SK-N-SH (cell line): ENCODE data around the gene PLEKHB1. TPM values are rescaled to one million over a fixed set of nuclear protein-coding genes. Genes with fewer than 3 reads are reported as not detected.
A peak's percentile ranks its signal among the peaks of the same experiment; 100 is the strongest.

Experiments used
- CTCF ChIA-PET: fragments of 300-600, 350-600 bp; formaldehyde crosslinking; extraction: SDS; loops from one replicate; lab custom pipeline; 2021; lab: Yijun Ruan, JAX
- POLR2A ChIA-PET: fragments of 350-600 bp; sonication (Branson Sonifier 250); formaldehyde crosslinking; extraction: SDS; loops from one replicate; lab custom pipeline; 2020; ENCODE audit warnings: antibody characterized with exemption, inconsistent platforms; lab: Yijun Ruan, JAX
- DNase-seq: peaks from one replicate; pipeline ENCODE4 v3.0.0; 2012
- H2AFZ ChIP-seq: fragments of 200-600 bp; sonication (generic); 2 replicates; pipeline ENCODE4 v1.8.1; 2016; ENCODE audit warnings: antibody characterized with exemption, mild to moderate bottlenecking, low read depth
- H3F3A ChIP-seq: fragments of 200-600 bp; sonication (generic); replicated peaks from 2 replicates; pipeline ENCODE3; 2016; ENCODE audit warnings: antibody characterized with exemption, mild to moderate bottlenecking; ENCODE audit not compliant: insufficient read depth
- H3K27ac ChIP-seq, 2 experiments: fragments of 200-500 bp in 1 of 2; fragments of 200-600 bp in 1 of 2; sonication (Bioruptor generic) in 1 of 2; sonication (generic), shearing (Covaris generic) in 1 of 2; 2 replicates each; pipeline versions ENCODE4 v1.5.1 to v1.6.1; 2014 to 2016; ENCODE audit warnings: low read depth in 2 of 2, inconsistent platforms in 1 of 2, low read length in 1 of 2, mild to moderate bottlenecking in 1 of 2, mixed read lengths in 1 of 2
- H3K27me3 ChIP-seq: fragments of 200-600 bp; sonication (generic), shearing (Covaris generic); 2 replicates; pipeline ENCODE4 v1.6.1; 2016; ENCODE audit warnings: mixed run types; ENCODE audit not compliant: insufficient read depth
- H3K36me3 ChIP-seq, 2 experiments: fragments of 200-500 bp in 1 of 2; fragments of 200-600 bp in 1 of 2; sonication (Bioruptor generic) in 1 of 2; sonication (generic) in 1 of 2; replicated peaks in 1 of 2; 2 replicates each; pipeline versions ENCODE3 to v1.5.1; 2014 to 2016; ENCODE audit warnings: low read length in 1 of 2, mild to moderate bottlenecking in 1 of 2; ENCODE audit not compliant: insufficient read depth in 2 of 2, control insufficient read depth in 1 of 2
- H3K4me1 ChIP-seq, 2 experiments: fragments of 200-500 bp in 1 of 2; fragments of 200-600 bp in 1 of 2; sonication (Bioruptor generic) in 1 of 2; sonication (generic), shearing (Covaris generic) in 1 of 2; 2 replicates each; pipeline versions ENCODE4 v1.5.1 to v1.6.1; 2014 to 2016; ENCODE audit warnings: low read depth in 1 of 2, low read length in 1 of 2, mixed run types in 1 of 2; ENCODE audit not compliant: insufficient read depth in 2 of 2, control insufficient read depth in 1 of 2
- H3K4me2 ChIP-seq: fragments of 200-600 bp; sonication (generic), shearing (Covaris generic); 2 replicates; pipeline ENCODE4 v1.6.1; 2017; ENCODE audit warnings: mixed run types
- H3K4me3 ChIP-seq, 2 experiments: fragments of 200-500 bp in 1 of 2; fragments of 200-600 bp in 1 of 2; sonication (Bioruptor generic) in 1 of 2; sonication (generic), shearing (Covaris generic) in 1 of 2; 2 replicates each; pipeline versions ENCODE4 v1.5.1 to v1.8.1; 2014 to 2016; ENCODE audit warnings: low read depth in 2 of 2, inconsistent platforms in 1 of 2, low read length in 1 of 2, mild to moderate bottlenecking in 1 of 2, mixed read lengths in 1 of 2, moderate library complexity in 1 of 2
- H3K79me2 ChIP-seq: fragments of 200-600 bp; sonication (generic); 2 replicates; pipeline ENCODE4 v1.8.1; 2017; ENCODE audit warnings: mild to moderate bottlenecking; ENCODE audit not compliant: insufficient read depth
- H3K9ac ChIP-seq: fragments of 200-600 bp; sonication (generic); 2 replicates; pipeline ENCODE4 v1.6.1; 2017; ENCODE audit warnings: mixed run types
- H3K9me2 ChIP-seq: fragments of 200-600 bp; sonication (generic); 2 replicates; pipeline ENCODE4 v1.6.1; 2017; ENCODE audit warnings: mixed run types
- H3K9me3 ChIP-seq: fragments of 200-600 bp; sonication (generic); 2 replicates; pipeline ENCODE4 v1.6.1; 2017; ENCODE audit warnings: mixed run types, mild to moderate bottlenecking, moderate library complexity
- H4K20me1 ChIP-seq: fragments of 200-600 bp; sonication (generic); 2 replicates; pipeline ENCODE4 v1.6.1; 2017; ENCODE audit warnings: mild to moderate bottlenecking, mixed run types; ENCODE audit not compliant: insufficient read depth
- CTCF ChIP-seq: fragments of 200-600 bp; sonication (generic); IDR thresholded peaks from 2 replicates; pipeline ENCODE4 v1.6.1; 2017; ENCODE audit warnings: antibody characterized with exemption, mild to moderate bottlenecking, moderate library complexity
- ELF1 ChIP-seq: IDR thresholded peaks from 2 replicates; pipeline ENCODE4 v1.4.0; 2012
- FOXJ3 ChIP-seq: sonication (generic); formaldehyde crosslinking; IDR thresholded peaks from 2 replicates; pipeline ENCODE4 v1.5.1; 2020; ENCODE audit warnings: mild to moderate bottlenecking, missing genetic modification reagents
- GABPA ChIP-seq: IDR thresholded peaks from 2 replicates; pipeline ENCODE4 v1.4.0; 2012; ENCODE audit warnings: low read depth, mild to moderate bottlenecking
- JUND ChIP-seq: IDR thresholded peaks from 2 replicates; pipeline ENCODE4 v1.4.0; 2012
- MAX ChIP-seq: IDR thresholded peaks from 2 replicates; pipeline ENCODE4 v1.4.0; 2012; ENCODE audit warnings: low read depth
- MEF2A ChIP-seq: IDR thresholded peaks from 2 replicates; pipeline ENCODE4 v1.4.0; 2012; ENCODE audit warnings: low read depth, borderline replicate concordance
- MXI1 ChIP-seq: IDR thresholded peaks from 2 replicates; pipeline ENCODE4 v1.6.1; 2012; ENCODE audit warnings: mild to moderate bottlenecking, low read depth, low read length, improper control_type of control experiment
- NFIC ChIP-seq: IDR thresholded peaks from 2 replicates; pipeline ENCODE4 v1.4.0; 2012; ENCODE audit warnings: borderline replicate concordance
- NRF1 ChIP-seq: IDR thresholded peaks from 2 replicates; pipeline ENCODE4 v1.6.1; 2012; ENCODE audit warnings: low read depth, mild to moderate bottlenecking, low read length
- PBX3 ChIP-seq: IDR thresholded peaks from 2 replicates; pipeline ENCODE4; 2012
- POLR2AphosphoS5 ChIP-seq: IDR thresholded peaks from 2 replicates; pipeline ENCODE4 v1.6.1; 2012; ENCODE audit warnings: low read depth, low read length
- RCOR1 ChIP-seq: fragments of 150-350 bp; IDR thresholded peaks from 2 replicates; pipeline ENCODE4 v1.6.1; 2017; ENCODE audit warnings: antibody characterized with exemption, low read length
- REST ChIP-seq: IDR thresholded peaks from 2 replicates; pipeline ENCODE4 v1.6.1; 2012; ENCODE audit warnings: mild to moderate bottlenecking, low read depth, low read length, moderate library complexity
- RXRA ChIP-seq: IDR thresholded peaks from 2 replicates; pipeline ENCODE4 v1.4.0; 2012; ENCODE audit warnings: low read depth, mild to moderate bottlenecking, borderline replicate concordance
- SIN3A ChIP-seq: IDR thresholded peaks from 2 replicates; pipeline ENCODE4 v1.6.1; 2012; ENCODE audit warnings: low read depth, mild to moderate bottlenecking, low read length, moderate library complexity, borderline replicate concordance
- TAF1 ChIP-seq: IDR thresholded peaks from 2 replicates; pipeline ENCODE4 v1.6.1; 2012; ENCODE audit warnings: low read depth, mild to moderate bottlenecking, low read length, moderate library complexity, borderline replicate concordance
- TEAD4 ChIP-seq: IDR thresholded peaks from 2 replicates; pipeline ENCODE4 v1.4.0; 2012; ENCODE audit warnings: mild to moderate bottlenecking, borderline replicate concordance; ENCODE audit not compliant: insufficient read depth
- USF2 ChIP-seq: fragments of 150-350 bp; IDR thresholded peaks from 2 replicates; pipeline ENCODE4 v1.6.1; 2017; ENCODE audit warnings: antibody characterized with exemption, low read length, low read depth, borderline replicate concordance
- YY1 ChIP-seq: IDR thresholded peaks from 2 replicates; pipeline ENCODE4 v1.4.0; 2012; ENCODE audit warnings: low read depth, mild to moderate bottlenecking
- ZBTB33 ChIP-seq: IDR thresholded peaks from 2 replicates; pipeline ENCODE4 v1.4.0; 2012; ENCODE audit warnings: low read depth, borderline replicate concordance
- WGBS: methylation state at CpG from one replicate; pipeline ENCODE4 v1.1.6; 2017; ENCODE audit warnings: low lambda C conversion rate; 5-methylcytosine and 5-hydroxymethylcytosine counted together
- polyA plus RNA-seq, 3 experiments: library from polyadenylated mRNA; depleted of rRNA; stranded (reverse); fragments of >200 nt; gene quantifications; 2 replicates each; pipeline ENCODE4 v1.2.3, GENCODE V29; 2012

PLEKHB1 gene
- polyA plus RNA-seq, 1 of the 3 experiments (the other 2 are of a cell fraction): 10.2 TPM

GRCh38 chr11:73597956-73598718, 48.2 kb upstream of the PLEKHB1 start, which contains the start of gene FAM168A:
Gene FAM168A (minus strand): TSS chr11:73598112. CDS start chr11:73468474, 129,638 bp downstream.
- Histone ChIP-seq H3K27ac (peak within 1 kb of the TSS; percentile 70 to 92), H3K4me2 (peak within 1 kb of the TSS; percentile 87), H3K36me3 (no peaks in the 10 kb centered on the region), H3K4me1 (peaks cover 9 to 12% of the 10 kb centered on the region in 2 experiments; a peak in 3 of 4 replicates), H3K9me2 (no peaks in the 10 kb centered on the region), H3K27me3 (no peaks in the 10 kb centered on the region), H3F3A (peaks cover 4% of the 10 kb centered on the region), H4K20me1 (no peaks in the 10 kb centered on the region), H2AFZ (peak within 1 kb of the TSS; percentile 93), H3K4me3 (peak within 1 kb of the TSS; percentile 71 to 76), H3K9me3 (no peaks in the 10 kb centered on the region), H3K79me2 (peaks cover 47% of the 10 kb centered on the region), H3K9ac (peak within 1 kb of the TSS; percentile 74)
- ChIA-PET POLR2A (interaction anchor here (0.6 to 1.3 kb wide), 11 partner anchors 28 to 975 kb away, joined by 3 to 6 read pairs (median 3); no protein-coding TSS in a partner anchor), CTCF (interaction anchor here (1.0 to 3.4 kb wide), 12 partner anchors 12 to 291 kb away, joined by 3 to 19 read pairs (median 4); no protein-coding TSS in a partner anchor)
- peak; percentile 96 for DNase-seq
- WGBS: under 1% methylated on average over 30 of the region's 64 CpGs
- TF ChIP-seq SIN3A (peak; percentile 81; the same call in 1 of the 2 replicates), MAX (peak; percentile 72), RCOR1 (no peak), REST (0 out of 2 replicates have a peak, but pooled peaks have one; percentile 8), PBX3 (no peak), RXRA (no peak), POLR2AphosphoS5 (peak; percentile 92), FOXJ3 (CRISPR knock-in tag) (no peak; the same call in none of the 2 replicates), ELF1 (peak; percentile 95), TEAD4 (no peak), ZBTB33 (peak; percentile 53; the same call in 1 of the 2 replicates), TAF1 (peak; percentile 86), CTCF (0 out of 2 replicates have a peak, but pooled peaks have one; percentile 27), USF2 (no peak), YY1 (peak; percentile 87), GABPA (peak; percentile 89), NRF1 (peak; percentile 42; the same call in 1 of the 2 replicates), JUND (no peak), NFIC (no peak; the same call in 1 of the 2 replicates), MEF2A (no peak), MXI1 (no peak; the same call in 1 of the 2 replicates)
